ENCODE results near the gene E4F1.

E4F1 gene

GRCh38 chr16:2223221-2223941, at the start of gene E4F1:
TSS of gene E4F1 (plus strand) at chr16:2223591. CDS start at chr16:2223614, 23 bp downstream.
- DNase-seq (ENCODE audit: low spot score in 2 of 2) (peak; percentile 97 to 100), ATAC-seq (peak; percentile 98)
- Mint-ChIP-seq H3K27ac (peak within 1 kb of the TSS; percentile 92), H3K4me1 (peaks cover 17% of the 10 kb centered on the region), H3K9me3 (no peaks in the 10 kb centered on the region), H3K36me3 (peaks cover 11% of the 10 kb centered on the region), H3K4me3 (peak within 1 kb of the TSS; percentile 80)

- peaks cover 26% of the 10 kb centered on the region for H3K36me3 Mint-ChIP-seq
- no peak overlapping the region for H3K27ac Mint-ChIP-seq
- no peak overlapping the region for H3K4me3 Mint-ChIP-seq
- DNase-seq (ENCODE audit: low spot score in 2 of 2): no peak
- H3K4me1 Mint-ChIP-seq: no peaks in the 10 kb centered on the region
- no peaks in the 10 kb centered on the region for H3K9me3 Mint-ChIP-seq
- no peak for ATAC-seq
Observed at GRCh38 chr16:2173916-2174315, 49.5 kb upstream of the E4F1 start.

GRCh38 chr16:2174396-2175131, 48.8 kb upstream of the E4F1 start:
- Mint-ChIP-seq H3K36me3 (peaks cover 26% of the 10 kb centered on the region), H3K9me3 (no peaks in the 10 kb centered on the region), H3K4me1 (no peaks in the 10 kb centered on the region), H3K4me3 (no peak overlapping the region), H3K27ac (peak overlapping the region; percentile 69)
- no peak for ATAC-seq
- DNase-seq (ENCODE audit: low spot score in 2 of 2): no peak

- peaks cover 26% of the 10 kb centered on the region for H3K36me3 Mint-ChIP-seq
- H3K27ac Mint-ChIP-seq: peak overlapping the region; percentile 69
- no peak overlapping the region for H3K4me3 Mint-ChIP-seq
- no peaks in the 10 kb centered on the region for H3K9me3 Mint-ChIP-seq
- no peak for DNase-seq (ENCODE audit: low spot score in 2 of 2)
- ATAC-seq: no peak
- H3K4me1 Mint-ChIP-seq: no peaks in the 10 kb centered on the region
Observed at GRCh38 chr16:2175454-2175853, 47.9 kb upstream of the E4F1 start.

- DNase-seq (ENCODE audit: low spot score in 2 of 2): no peak
- Mint-ChIP-seq H3K4me1 (no peaks in the 10 kb centered on the region), H3K4me3 (no peak overlapping the region), H3K36me3 (peaks cover 26% of the 10 kb centered on the region), H3K9me3 (no peaks in the 10 kb centered on the region), H3K27ac (no peak overlapping the region)
- no peak for ATAC-seq
Observed at GRCh38 chr16:2176047-2176446, 47.3 kb upstream of the E4F1 start.

- no peak overlapping the region for H3K4me3 Mint-ChIP-seq
- H3K36me3 Mint-ChIP-seq: peaks cover 26% of the 10 kb centered on the region
- DNase-seq (ENCODE audit: low spot score in 2 of 2): no peak
- H3K4me1 Mint-ChIP-seq: peaks cover 2% of the 10 kb centered on the region
- H3K9me3 Mint-ChIP-seq: no peaks in the 10 kb centered on the region
- no peak for ATAC-seq
- no peak overlapping the region for H3K27ac Mint-ChIP-seq
Observed at GRCh38 chr16:2177101-2177500, 46.3 kb upstream of the E4F1 start.

- Mint-ChIP-seq H3K4me1 (peaks cover 6% of the 10 kb centered on the region), H3K27ac (no peak overlapping the region), H3K4me3 (no peak overlapping the region), H3K36me3 (peaks cover 26% of the 10 kb centered on the region), H3K9me3 (no peaks in the 10 kb centered on the region)
- no peak for DNase-seq (ENCODE audit: low spot score in 2 of 2)
- ATAC-seq: no peak
Observed at GRCh38 chr16:2177561-2177960, 45.8 kb upstream of the E4F1 start.

GRCh38 chr16:2178321-2179106, 44.9 kb upstream of the E4F1 start:
- DNase-seq (ENCODE audit: low spot score in 2 of 2) (peak in 1 of 2 donors; percentile 29), ATAC-seq (peak; percentile 31)
- no peak overlapping the region for H3K4me3 Mint-ChIP-seq
- peaks cover 26% of the 10 kb centered on the region for H3K36me3 Mint-ChIP-seq
- H3K9me3 Mint-ChIP-seq: no peaks in the 10 kb centered on the region
- H3K4me1 Mint-ChIP-seq: peaks cover 6% of the 10 kb centered on the region
- H3K27ac Mint-ChIP-seq: no peak overlapping the region

- peaks cover 22% of the 10 kb centered on the region for H3K36me3 Mint-ChIP-seq
- no peak overlapping the region for H3K4me3 Mint-ChIP-seq
- no peaks in the 10 kb centered on the region for H3K9me3 Mint-ChIP-seq
Observed at GRCh38 chr16:2179107-2179501, 44.3 kb upstream of the E4F1 start.

GRCh38 chr16:2179576-2179975, 43.8 kb upstream of the E4F1 start:
- peaks cover 6% of the 10 kb centered on the region for H3K4me1 Mint-ChIP-seq
- ATAC-seq: no peak

More at GRCh38 chr16:2179107-2179501, 44.3 kb upstream of the E4F1 start:
- no peak for DNase-seq (ENCODE audit: low spot score in 2 of 2)
- no peak for ATAC-seq
- Mint-ChIP-seq H3K27ac (no peak overlapping the region), H3K4me1 (peaks cover 6% of the 10 kb centered on the region)

GRCh38 chr16:2180461-2180860, 42.9 kb upstream of the E4F1 start:
- Mint-ChIP-seq H3K36me3 (peaks cover 24% of the 10 kb centered on the region), H3K9me3 (no peaks in the 10 kb centered on the region), H3K27ac (no peak overlapping the region), H3K4me3 (no peak overlapping the region), H3K4me1 (peaks cover 6% of the 10 kb centered on the region)
- ATAC-seq (no peak), DNase-seq (ENCODE audit: low spot score in 2 of 2) (no peak)

More at GRCh38 chr16:2179576-2179975, 43.8 kb upstream of the E4F1 start:
- no peak for DNase-seq (ENCODE audit: low spot score in 2 of 2)
- H3K9me3 Mint-ChIP-seq: no peaks in the 10 kb centered on the region
- peaks cover 23% of the 10 kb centered on the region for H3K36me3 Mint-ChIP-seq
- H3K27ac Mint-ChIP-seq: no peak overlapping the region
- no peak overlapping the region for H3K4me3 Mint-ChIP-seq

GRCh38 chr16:2180962-2181923, 42.1 kb upstream of the E4F1 start:
- Mint-ChIP-seq H3K9me3 (no peaks in the 10 kb centered on the region), H3K27ac (no peak overlapping the region), H3K36me3 (peaks cover 18% of the 10 kb centered on the region), H3K4me1 (peaks cover 6% of the 10 kb centered on the region), H3K4me3 (no peak overlapping the region)
- ATAC-seq (no peak), DNase-seq (ENCODE audit: low spot score in 2 of 2) (no peak)

GRCh38 chr16:2181952-2182351, 41.4 kb upstream of the E4F1 start:
- ATAC-seq: no peak
- DNase-seq (ENCODE audit: low spot score in 2 of 2): no peak
- Mint-ChIP-seq H3K4me1 (peaks cover 6% of the 10 kb centered on the region), H3K4me3 (no peak overlapping the region), H3K36me3 (peaks cover 13% of the 10 kb centered on the region), H3K27ac (no peak overlapping the region), H3K9me3 (no peaks in the 10 kb centered on the region)

- Mint-ChIP-seq H3K4me3 (no peak overlapping the region), H3K27ac (no peak overlapping the region), H3K36me3 (peaks cover 6% of the 10 kb centered on the region), H3K4me1 (peaks cover 6% of the 10 kb centered on the region), H3K9me3 (no peaks in the 10 kb centered on the region)
- DNase-seq (ENCODE audit: low spot score in 2 of 2) (no peak), ATAC-seq (no peak)
Observed at GRCh38 chr16:2183671-2184070, 39.7 kb upstream of the E4F1 start.
